Islet precursor cell (in vitro differentiated cells): ENCODE data around the gene TMEM41A.

Experiments used
- DNase-seq: peaks from one replicate; pipeline ENCODE4 v3.0.0-alpha.2; 2018

TMEM41A gene

DNA sequence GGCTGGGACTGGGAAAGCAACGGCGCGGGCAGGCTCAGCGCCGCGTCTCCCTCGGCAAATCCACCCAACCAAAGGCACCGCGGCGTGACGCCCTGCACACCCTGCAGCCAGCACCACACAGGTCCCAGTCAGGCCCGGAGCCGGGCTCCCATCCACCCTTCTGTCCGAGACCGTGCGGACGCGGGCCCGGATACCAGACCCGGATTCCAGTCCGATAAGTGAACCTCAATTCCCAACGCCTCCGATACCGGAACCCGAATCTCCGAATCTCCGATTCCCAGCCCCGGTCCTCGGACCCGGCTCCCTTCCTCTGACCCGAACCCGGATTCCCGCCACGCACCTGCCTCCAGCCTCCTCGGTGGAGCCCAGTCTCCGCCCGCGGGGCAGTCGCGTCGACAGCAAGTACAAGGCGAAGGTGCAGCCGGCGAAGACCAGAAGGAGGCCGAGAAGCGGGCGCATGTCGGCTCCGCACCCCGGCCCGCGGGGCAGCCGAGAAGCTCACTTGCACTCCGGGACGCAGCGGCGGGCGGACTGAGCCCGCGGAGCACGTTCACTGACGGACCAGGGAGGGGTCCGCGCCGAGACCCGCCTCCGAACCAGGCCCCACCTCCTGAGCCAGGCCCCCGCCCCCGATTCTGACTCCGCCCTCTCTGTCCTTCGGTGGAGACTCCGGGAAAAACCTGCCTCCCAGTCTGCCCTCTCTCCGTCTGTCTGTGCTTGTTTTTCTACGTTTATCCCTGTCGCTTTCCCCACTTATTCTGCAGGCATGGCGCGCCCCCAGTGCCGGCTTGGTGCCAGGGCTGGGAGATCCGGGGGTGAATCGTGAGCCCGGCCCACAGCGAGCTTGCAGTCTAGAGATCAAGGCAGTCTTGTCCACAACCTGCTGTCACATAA lies at the start of gene TMEM41A:
TMEM41A (minus strand) TSS at position 533 of the 894 bp plus-strand sequence; CDS start at position 459, 74 bp downstream.
- DNase-seq: peak; percentile 97

DNA sequence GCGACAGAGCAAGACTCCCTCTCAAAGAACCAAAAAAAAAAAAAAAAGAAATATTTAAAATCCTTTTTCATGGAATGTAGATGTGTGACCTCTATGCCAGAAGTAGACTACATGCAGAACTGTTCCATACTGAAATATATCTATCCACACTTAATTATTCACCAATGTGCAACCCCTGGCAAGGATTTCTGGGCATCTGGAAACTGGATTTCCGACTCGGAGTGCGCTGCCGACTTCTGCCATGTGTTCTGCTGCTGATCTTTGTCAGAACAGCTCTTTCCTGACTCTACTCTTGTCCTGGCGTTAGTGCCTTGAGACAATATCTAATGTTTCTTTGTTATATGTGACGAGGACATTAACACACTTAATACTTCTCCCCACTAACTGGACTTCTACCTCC lies 41.9 kb upstream of the TMEM41A start:
- no peak for DNase-seq

DNA sequence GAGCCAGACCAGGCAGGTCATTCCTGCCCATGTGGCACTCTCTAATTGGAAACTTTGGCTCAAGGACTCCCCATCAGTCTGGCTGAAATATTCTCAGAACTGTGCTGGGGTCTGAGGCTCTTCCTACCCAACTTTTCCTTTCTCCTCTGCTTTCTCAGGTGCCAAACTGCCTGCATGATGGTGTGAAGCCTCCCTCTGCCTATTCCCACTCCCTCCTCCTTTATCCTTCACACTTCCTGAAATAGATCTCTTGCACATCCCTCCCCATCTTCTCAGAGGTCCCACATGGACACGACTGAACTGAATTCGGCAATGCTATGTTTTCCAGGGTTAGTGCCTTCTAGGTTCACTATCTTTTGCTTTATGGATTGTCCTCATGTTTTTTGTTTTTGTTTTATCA lies 41.1 kb upstream of the TMEM41A start:
- no peak for DNase-seq

DNA sequence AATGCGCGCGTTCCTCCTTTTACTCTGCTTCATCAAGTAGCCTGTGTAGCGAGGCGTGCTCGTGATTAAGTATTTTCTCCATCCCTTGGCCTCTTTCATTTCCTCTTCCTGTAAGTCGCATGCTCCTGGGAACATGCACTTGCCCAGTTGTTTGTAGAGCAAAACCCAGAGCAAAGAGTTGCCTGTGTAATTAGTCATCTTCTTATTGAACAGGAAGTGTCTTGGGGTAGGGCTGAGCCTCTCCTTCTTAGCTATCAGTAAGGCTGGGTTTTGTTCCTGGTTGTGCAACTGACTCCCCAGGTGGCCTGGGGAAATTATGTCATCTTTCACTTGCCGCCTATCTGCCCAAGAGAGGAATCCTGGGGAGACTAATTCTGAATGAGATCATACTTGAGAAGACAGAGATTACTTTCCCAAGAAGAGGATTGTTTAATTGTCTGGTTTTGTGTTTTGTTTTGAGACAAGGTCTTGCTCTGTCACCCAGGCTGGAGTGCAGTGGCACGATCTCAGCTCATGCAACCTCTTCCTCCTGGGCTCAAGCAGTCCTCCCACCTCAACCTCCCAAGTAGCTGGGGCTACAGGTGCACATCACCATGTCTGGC lies 38.6 kb upstream of the TMEM41A start:
- DNase-seq: no peak

DNA sequence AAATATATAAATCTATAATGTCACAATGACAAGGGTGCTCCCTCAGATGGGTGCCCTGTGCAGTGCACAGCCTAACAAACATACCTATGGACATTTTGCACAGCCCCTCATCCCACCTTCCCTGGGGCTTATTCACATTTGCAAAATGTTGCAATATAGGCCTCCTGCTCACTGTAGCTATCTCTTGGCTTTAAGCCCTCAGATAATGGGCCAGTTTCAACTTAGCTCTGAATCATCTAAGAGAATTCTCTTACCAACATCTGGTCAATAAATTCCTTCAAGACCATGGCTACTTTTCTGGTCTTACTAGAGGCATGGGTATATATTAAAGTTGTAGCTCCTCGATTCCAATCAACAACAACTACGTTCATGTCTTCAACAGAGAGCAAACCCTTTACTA lies 35.7 kb upstream of the TMEM41A start:
- no peak for DNase-seq

DNA sequence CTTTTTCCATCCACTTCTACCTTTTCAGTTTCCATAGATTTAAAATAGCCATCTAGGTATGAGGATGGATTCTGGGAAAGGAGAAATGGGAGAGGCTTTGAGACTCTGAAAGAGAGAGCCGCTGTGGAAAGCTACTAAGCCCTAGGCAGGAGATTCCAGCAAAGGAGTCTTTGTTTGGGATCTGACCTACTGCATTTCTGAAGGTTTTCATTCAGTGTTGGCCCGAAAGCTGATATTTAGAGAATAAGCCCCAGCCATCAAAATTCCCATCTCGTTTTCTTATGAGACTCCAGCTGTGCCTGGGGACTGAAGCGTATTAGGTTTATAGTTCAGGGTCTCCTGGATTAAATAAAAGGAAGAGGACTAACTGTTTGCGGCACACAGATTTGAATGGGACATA lies 34.1 kb upstream of the TMEM41A start:
- no peak for DNase-seq

DNA sequence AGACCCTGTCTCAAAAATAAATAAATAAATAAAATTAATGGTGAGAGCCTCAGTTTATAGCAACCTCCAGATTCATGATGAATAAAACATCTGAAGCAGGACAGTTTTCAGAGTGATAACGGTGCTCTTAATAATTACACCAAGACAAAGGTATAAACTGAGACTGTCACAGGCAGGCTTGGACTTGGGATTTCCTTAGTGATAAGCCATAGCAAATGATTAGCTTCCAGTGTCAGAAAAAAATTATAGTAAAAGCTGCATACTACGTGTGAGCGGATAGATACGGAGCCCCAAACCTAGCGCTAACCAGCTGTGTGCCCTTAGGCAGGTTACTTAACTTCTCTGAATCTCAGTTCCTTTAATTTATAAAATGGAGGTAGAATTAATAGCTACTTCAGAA lies 32.0 kb upstream of the TMEM41A start:
- no peak for DNase-seq

DNA sequence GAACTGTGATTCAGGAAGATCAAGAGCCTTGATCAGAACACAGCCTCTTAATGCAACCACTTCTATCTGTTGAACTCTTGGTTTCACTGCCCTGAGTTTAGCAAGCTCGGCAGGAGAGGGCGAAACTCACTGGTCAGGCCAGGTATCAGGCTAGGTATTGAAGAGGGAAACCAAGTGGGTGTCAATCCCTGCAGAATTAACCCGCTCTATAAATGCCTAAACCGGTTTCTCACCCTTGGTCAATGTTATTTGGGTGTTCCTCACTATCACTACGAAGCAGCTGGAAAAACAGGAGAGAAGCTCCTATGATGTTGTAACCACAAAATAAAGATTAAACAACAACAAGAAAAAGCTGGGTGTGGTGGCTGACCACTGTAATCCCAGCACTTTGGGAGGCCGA lies 29.7 kb upstream of the TMEM41A start:
- DNase-seq: no peak

DNA sequence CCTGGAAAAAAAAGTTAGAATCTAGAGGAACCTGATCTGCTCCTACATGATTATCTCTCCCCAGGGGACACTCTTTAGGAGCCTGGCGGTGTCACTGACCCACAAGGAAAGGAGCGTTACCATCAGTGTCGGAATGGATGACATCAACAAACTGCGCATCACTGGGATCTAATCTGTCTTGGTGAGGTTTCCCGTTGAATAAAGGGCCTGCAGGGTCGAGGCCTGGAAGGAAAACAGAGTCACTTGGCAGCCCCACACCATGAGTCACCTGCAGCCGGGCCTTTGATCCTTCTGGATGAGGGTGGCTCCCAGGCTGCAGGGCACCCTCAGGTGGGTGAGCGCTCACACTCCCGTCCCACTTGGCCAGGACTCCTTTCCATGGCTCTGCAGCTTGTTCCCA lies 28.5 kb upstream of the TMEM41A start:
- DNase-seq: peak; percentile 84

DNA sequence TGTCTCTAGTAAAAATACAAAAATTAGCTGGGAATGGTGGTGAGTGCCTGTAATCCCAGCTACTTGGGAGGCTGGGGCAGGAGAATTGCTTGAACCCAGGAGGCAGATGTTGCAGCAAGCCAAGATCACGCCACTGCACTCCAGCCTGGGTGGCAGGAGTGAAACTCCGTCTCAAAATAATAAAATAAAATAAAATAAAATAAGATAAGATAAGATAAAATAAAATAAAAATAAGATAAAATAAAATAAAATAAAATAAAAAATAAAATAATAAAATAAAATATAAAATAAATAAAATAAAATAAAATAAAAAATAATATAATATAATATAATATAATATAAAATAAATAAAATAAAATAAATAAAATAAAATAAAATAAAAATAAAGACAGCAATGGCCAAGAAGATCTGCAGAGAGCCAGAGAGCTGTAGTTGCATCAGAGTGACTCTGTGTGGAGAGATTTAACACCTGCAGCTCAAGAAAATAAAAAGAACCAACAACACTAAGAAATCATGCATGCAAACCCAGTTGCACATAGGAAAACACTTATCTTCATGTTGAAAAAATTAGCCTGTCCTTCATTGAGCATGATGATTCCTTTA lies 27.6 kb upstream of the TMEM41A start:
- DNase-seq: no peak

DNA sequence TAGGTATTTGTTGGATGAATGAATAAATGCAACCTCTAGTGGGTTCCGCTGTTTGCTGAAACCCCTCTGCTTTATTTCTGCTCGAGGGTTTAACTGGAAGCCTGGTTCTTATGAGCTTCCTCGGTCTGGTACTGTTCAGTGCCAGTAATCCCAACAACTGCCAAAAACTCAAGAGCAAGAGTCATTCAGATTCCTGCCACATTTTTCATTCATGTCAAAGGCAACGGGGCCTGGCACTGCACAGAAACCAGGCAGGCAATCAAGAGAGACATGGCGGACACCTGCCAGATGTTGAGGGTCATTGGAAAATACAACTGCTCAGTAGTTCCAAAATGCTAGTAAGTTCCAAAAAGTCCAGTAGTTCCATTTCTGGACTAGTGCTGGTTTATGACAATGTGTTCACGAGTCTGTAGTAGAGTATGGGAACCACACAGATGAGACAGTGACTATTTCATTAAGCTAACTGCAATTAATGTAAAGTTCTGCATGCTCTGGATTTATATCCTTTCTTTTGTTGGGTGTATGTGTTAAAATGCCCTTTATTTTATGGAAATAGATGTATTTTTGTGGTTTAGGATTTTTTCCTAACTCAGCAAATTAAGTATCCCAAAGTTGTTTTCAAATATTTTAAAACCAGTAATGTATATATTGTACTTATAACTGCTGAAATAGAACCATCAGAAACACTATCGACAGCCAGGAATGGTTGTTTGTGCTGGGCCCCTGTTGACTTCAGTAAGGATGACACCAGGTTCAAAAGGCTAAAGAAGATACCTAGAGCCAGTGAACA lies 22.7 kb upstream of the TMEM41A start:
- no peak for DNase-seq

DNA sequence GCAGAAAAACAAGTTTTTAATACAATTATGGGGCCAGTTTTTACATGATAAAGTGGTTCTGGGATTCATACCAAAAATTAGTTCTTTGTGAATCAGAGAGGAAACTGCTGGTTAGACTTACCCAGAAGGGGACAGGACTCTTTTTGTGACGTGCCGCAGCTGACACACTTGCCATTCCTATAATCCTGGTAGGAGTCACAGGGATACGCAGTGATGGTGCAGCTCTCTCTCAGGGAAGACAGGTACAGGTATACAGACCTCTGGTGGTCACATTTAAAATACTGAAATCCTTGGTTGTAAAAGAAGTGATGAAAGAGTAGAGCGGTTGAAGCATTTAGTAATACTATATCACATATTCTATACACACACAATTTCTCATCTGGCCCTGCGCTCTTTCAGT lies 20.2 kb upstream of the TMEM41A start:
- DNase-seq: no peak

DNA sequence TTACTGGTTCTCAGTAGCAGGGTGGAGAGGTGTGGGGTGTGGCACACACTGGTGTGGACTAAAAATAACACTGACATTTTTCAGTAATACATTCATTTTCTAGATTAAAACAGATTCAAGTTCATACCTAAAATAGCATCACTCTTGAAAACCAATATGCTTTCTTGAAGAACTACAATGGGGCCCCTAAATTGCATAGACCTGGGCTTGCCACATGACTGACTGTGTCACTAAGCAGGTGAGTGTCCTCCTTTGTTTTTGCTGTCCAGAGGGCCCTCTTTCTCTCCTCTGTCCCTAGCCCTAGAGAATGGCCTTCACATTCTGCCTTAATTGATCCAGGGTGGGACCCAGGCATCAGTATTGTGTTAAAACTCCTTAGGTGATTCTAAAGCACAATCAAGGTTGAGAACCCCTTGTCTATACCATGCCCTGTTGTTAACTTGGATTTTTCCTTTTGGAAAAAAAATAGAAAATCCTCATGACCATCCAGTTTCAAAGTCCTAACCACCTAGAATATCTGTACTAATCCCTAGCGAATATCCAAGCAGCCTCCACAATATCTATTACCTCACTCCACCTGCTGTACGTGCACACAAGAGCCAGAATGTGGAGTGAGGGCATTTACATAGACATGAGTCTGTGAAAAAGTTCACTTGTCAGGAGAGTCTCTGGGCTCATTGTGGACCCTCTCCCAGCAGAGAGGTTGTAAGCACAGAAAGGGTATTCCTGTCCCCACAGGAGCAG lies 18.7 kb upstream of the TMEM41A start:
- no peak for DNase-seq

DNA sequence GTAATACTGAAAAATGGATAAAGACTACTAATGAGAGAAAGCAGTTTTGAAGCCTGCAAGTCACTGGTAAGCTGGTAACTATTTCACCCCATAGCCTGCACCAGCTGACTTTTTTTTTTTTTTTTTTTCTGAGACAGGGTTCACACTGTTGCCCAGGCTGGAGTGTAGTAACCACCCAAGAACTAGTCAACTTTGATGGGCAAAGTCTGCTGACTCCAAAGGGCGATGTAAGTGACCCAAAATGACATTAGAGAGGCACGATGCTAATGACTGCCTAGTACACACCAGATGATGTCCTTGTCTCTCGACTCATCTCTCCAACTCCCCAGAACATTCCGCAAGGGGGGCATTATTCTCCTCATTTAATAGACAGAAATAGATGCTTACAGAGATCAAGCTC lies 12.9 kb upstream of the TMEM41A start:
- no peak for DNase-seq

DNA sequence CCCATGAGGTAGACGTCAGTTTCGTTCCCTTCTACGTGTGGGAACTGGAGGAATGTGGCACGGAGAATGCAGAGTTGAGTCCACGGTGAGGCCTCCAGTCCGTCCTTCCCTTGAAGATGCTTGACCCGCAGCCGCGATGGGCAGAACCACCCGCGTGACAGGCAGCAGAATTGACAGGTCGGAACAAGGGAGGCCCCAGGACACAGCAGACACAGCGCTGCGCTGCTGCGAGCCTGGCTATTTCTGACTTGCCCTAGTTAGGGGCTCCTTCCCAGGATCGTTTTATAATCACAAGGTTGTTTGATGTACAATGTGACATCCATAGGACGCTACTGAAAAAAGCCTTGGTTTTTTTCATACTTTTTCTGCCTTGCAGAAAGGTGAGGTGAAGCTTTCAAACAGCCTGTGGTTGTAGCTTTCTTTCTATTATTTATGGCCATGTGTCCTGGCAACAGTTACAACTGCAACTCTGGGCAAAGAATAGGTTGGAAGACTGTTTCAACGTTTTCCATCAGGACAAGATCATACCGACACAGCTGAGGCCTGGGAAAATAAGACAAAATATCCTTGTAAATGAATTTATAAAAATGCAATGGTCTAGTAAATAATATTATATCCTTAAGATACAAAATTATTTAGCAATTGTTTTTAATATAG lies 9.6 kb upstream of the TMEM41A start:
- DNase-seq: no peak

DNA sequence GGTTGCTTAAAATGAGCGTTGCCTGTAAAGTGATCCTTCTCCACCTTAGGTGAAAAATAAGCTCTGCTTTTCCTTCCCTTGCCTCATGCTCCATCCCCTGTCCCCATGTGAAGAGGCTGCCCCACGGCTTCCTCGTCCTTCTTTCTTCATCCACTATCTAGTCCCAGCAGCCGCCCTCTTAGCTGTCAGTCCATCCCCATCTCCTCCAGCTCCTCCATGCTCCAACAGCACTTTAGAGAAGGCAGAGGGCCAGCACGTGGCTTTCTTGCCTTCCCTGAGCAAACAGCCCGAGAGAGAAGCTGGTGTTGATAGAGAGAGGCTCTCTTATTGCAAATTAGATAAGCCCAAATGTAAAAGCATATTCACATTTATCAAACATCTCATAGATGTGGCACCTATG lies 9.0 kb upstream of the TMEM41A start:
- DNase-seq: no peak

DNA sequence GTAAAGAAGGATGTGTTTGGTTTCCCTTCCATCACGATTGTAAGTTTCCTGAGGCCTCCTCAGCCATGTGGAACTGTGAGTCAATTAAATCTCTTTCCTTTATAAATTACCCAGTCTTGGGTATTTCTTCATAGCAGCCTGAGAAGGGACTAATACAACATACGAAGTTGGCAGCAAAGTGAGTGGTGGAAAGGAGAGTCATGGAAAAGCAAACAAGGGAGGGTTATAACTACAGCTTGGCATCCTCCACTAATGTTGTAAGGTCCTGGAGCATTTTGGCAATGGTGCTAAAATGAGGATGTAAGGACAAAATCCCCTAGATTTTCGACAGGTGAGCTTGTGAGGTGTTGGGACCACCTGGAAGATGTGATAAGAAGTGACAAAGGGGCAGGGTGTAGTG lies 5.8 kb upstream of the TMEM41A start:
- DNase-seq: no peak

DNA sequence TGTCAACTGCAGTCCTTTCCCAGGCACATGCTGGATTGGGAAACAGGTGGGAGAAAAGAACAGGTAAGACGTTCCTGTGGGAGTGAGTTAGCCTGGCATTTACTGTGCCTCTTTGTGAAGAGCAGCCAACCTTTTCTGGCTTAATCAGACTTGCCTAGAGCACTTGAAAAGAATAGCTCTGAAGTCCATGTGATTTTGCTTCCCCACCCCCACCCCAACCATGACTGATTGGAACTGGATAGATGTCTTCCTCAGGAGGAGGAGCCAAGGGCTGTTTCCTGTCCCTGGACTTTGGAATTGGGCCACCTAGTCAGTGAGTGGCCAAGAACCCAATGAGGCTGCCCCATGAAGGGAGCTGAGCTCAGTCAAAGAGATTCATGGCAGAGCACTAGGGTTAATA lies 4.7 kb upstream of the TMEM41A start:
- no peak for DNase-seq

DNA sequence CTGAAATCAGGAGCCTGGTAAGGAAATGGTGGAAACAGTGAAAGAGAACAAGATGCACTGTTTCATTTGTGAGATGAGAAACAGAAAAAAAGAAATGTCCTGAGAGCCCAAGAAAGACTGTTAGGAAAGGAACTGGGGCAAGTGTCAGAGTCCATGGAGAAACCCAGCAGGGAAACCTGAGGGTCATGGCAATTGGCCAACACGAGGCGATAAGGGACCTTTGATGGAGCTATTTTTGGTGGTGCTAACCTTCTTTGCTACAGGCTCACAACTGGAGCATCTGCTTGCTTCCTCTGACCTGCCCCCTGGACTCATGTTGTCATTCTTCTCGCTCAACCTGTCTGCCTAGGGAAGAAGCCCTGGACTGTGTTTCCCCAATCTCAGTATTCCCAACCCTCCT lies 4.2 kb upstream of the TMEM41A start:
- no peak for DNase-seq

DNA sequence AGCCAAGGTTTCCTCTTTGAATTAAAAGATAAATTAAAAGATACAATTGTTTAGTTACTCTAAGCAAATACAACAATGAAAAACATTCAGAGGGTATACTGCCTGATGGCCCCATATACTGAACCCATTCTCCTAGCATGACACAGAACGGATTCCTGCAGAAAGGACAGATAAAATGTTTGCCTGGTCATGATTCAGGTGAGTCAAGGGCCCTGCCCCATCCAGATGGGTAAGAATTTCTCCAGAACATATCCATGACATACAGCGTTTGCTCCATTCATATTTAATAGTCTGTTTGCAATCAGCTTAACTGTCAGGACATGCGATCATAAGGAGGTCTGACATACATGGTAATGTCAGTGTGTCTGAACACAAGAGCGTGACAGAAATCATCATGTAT lies 8.6 kb downstream of the TMEM41A start:
- DNase-seq: no peak

DNA sequence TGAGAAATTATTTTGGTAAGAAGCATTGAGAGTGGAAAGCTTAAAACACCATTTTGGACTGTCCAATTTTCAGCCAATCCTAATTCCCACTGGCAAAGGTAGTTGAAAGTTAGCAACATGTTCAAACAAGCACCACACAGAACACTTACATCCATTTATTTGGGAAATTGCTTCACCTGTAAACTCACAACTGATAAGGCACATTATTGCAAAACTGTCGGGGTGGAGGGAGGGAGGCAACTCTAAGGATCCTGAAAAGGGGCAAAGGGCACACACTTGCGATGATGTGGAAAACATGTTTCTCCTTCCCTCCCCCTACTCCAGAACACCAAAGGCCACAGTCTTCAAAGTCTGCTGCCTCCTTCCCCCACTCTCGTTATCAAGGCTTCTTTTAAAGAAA lies 9.4 kb downstream of the TMEM41A start:
- DNase-seq: no peak

DNA sequence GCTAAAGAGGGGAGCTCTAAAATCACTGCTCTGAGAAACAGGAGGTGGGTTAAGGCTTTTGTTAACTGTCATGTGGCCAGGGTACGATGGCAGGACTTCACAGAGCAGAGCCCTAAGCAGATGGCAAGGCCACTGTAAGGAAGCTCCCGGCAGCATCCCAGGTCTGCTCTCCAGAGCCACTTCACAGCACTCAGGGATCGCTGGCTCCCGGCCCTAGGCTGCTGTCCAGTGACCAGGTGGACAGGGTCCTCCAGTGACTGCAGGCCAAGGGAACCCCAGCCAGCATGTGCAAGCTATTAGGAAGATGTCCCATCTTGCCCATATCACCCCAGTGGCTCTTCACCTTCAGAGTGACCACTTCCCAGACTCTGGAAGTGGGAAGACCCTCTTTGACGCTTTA lies 10.4 kb downstream of the TMEM41A start:
- no peak for DNase-seq
